HG02884 (cell line): ENCODE data around the gene SPINK7.

ENCODE experiments used
- ATAC-seq: cut with Tn5 transposase; IDR thresholded peaks from one replicate; pipeline ENCODE4 v1.9.1; 2021; ENCODE audit warnings: mild to moderate bottlenecking, moderate library complexity; ENCODE audit not compliant: unreplicated experiment

Gene SPINK7

GRCh38 chr5:148343603-148344487 is 31.6 kb downstream of the SPINK7 start:
- ATAC-seq, result no peak

GRCh38 chr5:148347706-148348105 is 35.5 kb downstream of the SPINK7 start:
- ATAC-seq, result no peak

- ATAC-seq, result no peak
Measured at GRCh38 chr5:148352696-148353095, 40.5 kb downstream of the SPINK7 start.

GRCh38 chr5:148353634-148354033 is 41.4 kb downstream of the SPINK7 start:
- ATAC-seq, result no peak

- ATAC-seq, result no peak
Measured at GRCh38 chr5:148364343-148364742, 52.1 kb downstream of the SPINK7 start.
